ENCODE data around the gene SECISBP2. TPM values are rescaled to one million over a fixed set of nuclear protein-coding genes. Genes with fewer than 3 reads are reported as not detected.

The SECISBP2 gene, protein sequence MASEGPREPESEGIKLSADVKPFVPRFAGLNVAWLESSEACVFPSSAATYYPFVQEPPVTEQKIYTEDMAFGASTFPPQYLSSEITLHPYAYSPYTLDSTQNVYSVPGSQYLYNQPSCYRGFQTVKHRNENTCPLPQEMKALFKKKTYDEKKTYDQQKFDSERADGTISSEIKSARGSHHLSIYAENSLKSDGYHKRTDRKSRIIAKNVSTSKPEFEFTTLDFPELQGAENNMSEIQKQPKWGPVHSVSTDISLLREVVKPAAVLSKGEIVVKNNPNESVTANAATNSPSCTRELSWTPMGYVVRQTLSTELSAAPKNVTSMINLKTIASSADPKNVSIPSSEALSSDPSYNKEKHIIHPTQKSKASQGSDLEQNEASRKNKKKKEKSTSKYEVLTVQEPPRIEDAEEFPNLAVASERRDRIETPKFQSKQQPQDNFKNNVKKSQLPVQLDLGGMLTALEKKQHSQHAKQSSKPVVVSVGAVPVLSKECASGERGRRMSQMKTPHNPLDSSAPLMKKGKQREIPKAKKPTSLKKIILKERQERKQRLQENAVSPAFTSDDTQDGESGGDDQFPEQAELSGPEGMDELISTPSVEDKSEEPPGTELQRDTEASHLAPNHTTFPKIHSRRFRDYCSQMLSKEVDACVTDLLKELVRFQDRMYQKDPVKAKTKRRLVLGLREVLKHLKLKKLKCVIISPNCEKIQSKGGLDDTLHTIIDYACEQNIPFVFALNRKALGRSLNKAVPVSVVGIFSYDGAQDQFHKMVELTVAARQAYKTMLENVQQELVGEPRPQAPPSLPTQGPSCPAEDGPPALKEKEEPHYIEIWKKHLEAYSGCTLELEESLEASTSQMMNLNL
- 86.8 and 88.1 TPM in 2 replicates for total RNA-seq (2014; rRNA removed; shearing (Covaris generic))
- polyA plus RNA-seq (2016; fragmentation: Nextera tagmentation; extraction: Ambion mirVana) = 71.3 and 77.7 TPM in 2 replicates
- long read RNA-seq, partial matches to known transcripts = 17 of 48 reads
- long read RNA-seq, other reads (novel, unspliced or antisense) = 31 of 48 reads

- peaks cover 29% of the 10 kb centered on the region for H3K36me3 ChIP-seq (ENCODE audit: insufficient read depth)
- peak within 1 kb of the TSS; percentile 69 for H3K4me2 ChIP-seq
- no peak within 1 kb of the TSS for H2AFZ ChIP-seq
- peaks cover 20% of the 10 kb centered on the region; the same call in 1 of the 2 replicates for H3K4me1 ChIP-seq (ENCODE audit: insufficient read depth)
- peaks cover 36% of the 10 kb centered on the region for H3K4me1 Mint-ChIP-seq
- no peaks in the 10 kb centered on the region for H3K27me3 ChIP-seq (ENCODE audit: insufficient read depth)
- H3K79me2 ChIP-seq (replicated peaks; ENCODE audit: insufficient read depth) = peaks cover 78% of the 10 kb centered on the region
- H3K27ac ChIP-seq (ENCODE audit: low read depth) = peak within 1 kb of the TSS; percentile 93
- peak; percentile 97 for DNase-seq (ENCODE audit: low spot score)
- H3K27me3 Mint-ChIP-seq (ENCODE audit: insufficient read depth, low read depth, poor library complexity) = peaks cover 12% of the 10 kb centered on the region
- peak within 1 kb of the TSS; percentile 51 for H3K4me3 ChIP-seq
- no peaks in the 10 kb centered on the region for H3K9me2 ChIP-seq (ENCODE audit: insufficient read depth)
- H3K4me3 Mint-ChIP-seq = peak within 1 kb of the TSS; percentile 85
- H3K9me3 Mint-ChIP-seq = no peaks in the 10 kb centered on the region
- H4K20me1 ChIP-seq (replicated peaks; ENCODE audit: insufficient read depth) = peaks cover 19% of the 10 kb centered on the region
- peaks cover 74% of the 10 kb centered on the region for H3K36me3 Mint-ChIP-seq (ENCODE audit: low read depth)
- peaks cover 27% of the 10 kb centered on the region for H3F3A ChIP-seq (replicated peaks; ENCODE audit: low read depth)
- peak within 1 kb of the TSS; percentile 99 for H3K27ac Mint-ChIP-seq
- peak; percentile 90 for ATAC-seq
- no peak for TF ChIP-seq EZH2 (IDR thresholded peaks at IDR 0.05; ENCODE audit: low read depth, unreplicated experiment)
- TF ChIP-seq, protein P1, sequence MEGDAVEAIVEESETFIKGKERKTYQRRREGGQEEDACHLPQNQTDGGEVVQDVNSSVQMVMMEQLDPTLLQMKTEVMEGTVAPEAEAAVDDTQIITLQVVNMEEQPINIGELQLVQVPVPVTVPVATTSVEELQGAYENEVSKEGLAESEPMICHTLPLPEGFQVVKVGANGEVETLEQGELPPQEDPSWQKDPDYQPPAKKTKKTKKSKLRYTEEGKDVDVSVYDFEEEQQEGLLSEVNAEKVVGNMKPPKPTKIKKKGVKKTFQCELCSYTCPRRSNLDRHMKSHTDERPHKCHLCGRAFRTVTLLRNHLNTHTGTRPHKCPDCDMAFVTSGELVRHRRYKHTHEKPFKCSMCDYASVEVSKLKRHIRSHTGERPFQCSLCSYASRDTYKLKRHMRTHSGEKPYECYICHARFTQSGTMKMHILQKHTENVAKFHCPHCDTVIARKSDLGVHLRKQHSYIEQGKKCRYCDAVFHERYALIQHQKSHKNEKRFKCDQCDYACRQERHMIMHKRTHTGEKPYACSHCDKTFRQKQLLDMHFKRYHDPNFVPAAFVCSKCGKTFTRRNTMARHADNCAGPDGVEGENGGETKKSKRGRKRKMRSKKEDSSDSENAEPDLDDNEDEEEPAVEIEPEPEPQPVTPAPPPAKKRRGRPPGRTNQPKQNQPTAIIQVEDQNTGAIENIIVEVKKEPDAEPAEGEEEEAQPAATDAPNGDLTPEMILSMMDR (conservative IDR thresholded peaks at IDR 0.05; ENCODE audit: low read depth in 2 of 2) = peak; percentile 65 to 78; a peak in 2 of 4 replicates
- no peak for TF ChIP-seq JUNB (IDR thresholded peaks at IDR 0.05; ENCODE audit: unreplicated experiment)
- no peak for TF ChIP-seq STAT1 (IDR thresholded peaks at IDR 0.05; ENCODE audit: unreplicated experiment)
- TF ChIP-seq CREB1 (CRISPR knock-in tag; IDR thresholded peaks at IDR 0.05; ENCODE audit: low read depth) = peak; percentile 98
- no peak for TF ChIP-seq ZNF114 (CRISPR knock-in tag; IDR thresholded peaks at IDR 0.05)
- TF ChIP-seq ZNF462 (CRISPR knock-in tag; IDR thresholded peaks at IDR 0.05) = no peak
- TF ChIP-seq EZH2phosphoT487 (IDR thresholded peaks at IDR 0.05; ENCODE audit: unreplicated experiment) = no peak
- peak; percentile 93 for TF ChIP-seq ETS1 (IDR thresholded peaks at IDR 0.05)
- TF ChIP-seq NANOG (IDR thresholded peaks at IDR 0.05; ENCODE audit: borderline replicate concordance) = no peak
- TF ChIP-seq ZNF331 (CRISPR knock-in tag; IDR thresholded peaks at IDR 0.05; ENCODE audit: low read depth) = no peak
- peak; percentile 82; the same call in 1 of the 2 replicates for TF ChIP-seq POLR2AphosphoS5 (IDR thresholded peaks at IDR 0.05; ENCODE audit: low read depth)
Measured at GRCh38 chr9:89318123-89319014, at the start of gene SECISBP2. Gene SECISBP2, plus strand, starts transcription at chr9:89318500. Its CDS starts 77 bp downstream, at chr9:89318577.

Data from GM23338 (cell line).